ENCODE data around the gene TBX6.
"Not testable (repeated sequence)": the region's sequence is repeated elsewhere in the genome, so short reads cannot be mapped to it uniquely, and the experiment has no call there.

The TBX6 gene

DNA sequence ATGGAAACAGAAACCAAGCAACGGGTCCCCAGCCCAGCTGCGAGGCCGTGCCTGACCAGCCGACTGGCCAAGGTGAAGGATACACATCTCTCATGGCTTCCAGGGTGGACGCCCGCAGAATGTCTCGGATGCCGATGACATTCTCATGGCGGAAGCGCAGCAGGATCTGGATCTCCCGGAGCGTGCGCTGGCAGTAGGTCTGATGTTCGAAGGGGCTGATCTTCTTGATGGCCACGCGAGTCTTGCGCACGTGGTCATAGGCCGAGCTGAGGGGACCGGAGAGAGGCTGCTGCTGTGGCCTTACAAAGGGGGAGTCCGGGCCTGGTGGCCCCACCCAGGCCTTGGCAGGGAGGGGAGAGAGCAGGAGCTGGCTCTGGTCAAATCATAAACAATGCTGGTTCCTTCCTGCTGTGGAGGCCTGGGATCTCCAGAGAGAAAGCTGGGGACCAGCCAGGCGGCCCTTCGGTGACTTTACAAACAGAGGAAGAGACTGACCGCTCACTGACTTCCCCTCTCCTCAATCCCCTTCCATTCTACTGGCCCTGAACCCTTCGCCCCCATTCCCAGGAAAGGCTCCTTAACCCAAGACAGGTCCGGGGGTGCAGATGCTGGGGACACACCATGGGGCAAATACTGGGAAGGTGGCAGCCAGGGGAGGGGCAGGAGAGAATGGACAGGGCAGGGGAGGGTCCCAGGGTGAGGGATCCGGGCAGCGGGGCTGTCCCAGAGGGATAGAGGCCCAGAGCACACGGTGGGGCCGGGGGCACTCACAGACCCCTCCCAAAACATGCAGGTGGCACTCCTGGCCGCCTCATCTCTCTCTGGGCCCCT is 30.2 kb upstream of the TBX6 start:
- Histone ChIP-seq H3K4me3 (ENCODE audit: low read depth, low read length) (peak overlapping the region; percentile 72), H3K9me3 (ENCODE audit: control insufficient read depth, insufficient read depth, low read length) (no peaks in the 10 kb centered on the region), H3K27me3 (ENCODE audit: control insufficient read depth, insufficient read depth, low read length) (no peaks in the 10 kb centered on the region), H3K9ac (ENCODE audit: low read depth, low read length) (no peak overlapping the region), H3K4me1 (ENCODE audit: control insufficient read depth, insufficient read depth, low read length) (no peaks in the 10 kb centered on the region), H3K36me3 (ENCODE audit: control insufficient read depth, insufficient read depth, low read length) (peaks cover 12% of the 10 kb centered on the region)

- no peaks in the 10 kb centered on the region for H3K4me1 ChIP-seq (ENCODE audit: control insufficient read depth, insufficient read depth, low read length)
- H3K9me3 ChIP-seq (ENCODE audit: control insufficient read depth, insufficient read depth, low read length): no peaks in the 10 kb centered on the region
- H3K27me3 ChIP-seq (ENCODE audit: control insufficient read depth, insufficient read depth, low read length): no peaks in the 10 kb centered on the region
- no peak overlapping the region for H3K4me3 ChIP-seq (ENCODE audit: low read depth, low read length)
- peaks cover 12% of the 10 kb centered on the region for H3K36me3 ChIP-seq (ENCODE audit: control insufficient read depth, insufficient read depth, low read length)
- H3K9ac ChIP-seq (ENCODE audit: low read depth, low read length): no peak overlapping the region
These were observed 28.8 kb upstream of the TBX6 start for GRCh38 chr16:30120340-30121105.

- no peak overlapping the region for H3K4me3 ChIP-seq (ENCODE audit: low read depth, low read length)
- no peaks in the 10 kb centered on the region for H3K4me1 ChIP-seq (ENCODE audit: control insufficient read depth, insufficient read depth, low read length)
- no peaks in the 10 kb centered on the region for H3K9me3 ChIP-seq (ENCODE audit: control insufficient read depth, insufficient read depth, low read length)
- H3K9ac ChIP-seq (ENCODE audit: low read depth, low read length): no peak overlapping the region
- H3K36me3 ChIP-seq (ENCODE audit: control insufficient read depth, insufficient read depth, low read length): peaks cover 12% of the 10 kb centered on the region
- H3K27me3 ChIP-seq (ENCODE audit: control insufficient read depth, insufficient read depth, low read length): no peaks in the 10 kb centered on the region
These were observed 27.7 kb upstream of the TBX6 start for GRCh38 chr16:30119428-30119827.

DNA sequence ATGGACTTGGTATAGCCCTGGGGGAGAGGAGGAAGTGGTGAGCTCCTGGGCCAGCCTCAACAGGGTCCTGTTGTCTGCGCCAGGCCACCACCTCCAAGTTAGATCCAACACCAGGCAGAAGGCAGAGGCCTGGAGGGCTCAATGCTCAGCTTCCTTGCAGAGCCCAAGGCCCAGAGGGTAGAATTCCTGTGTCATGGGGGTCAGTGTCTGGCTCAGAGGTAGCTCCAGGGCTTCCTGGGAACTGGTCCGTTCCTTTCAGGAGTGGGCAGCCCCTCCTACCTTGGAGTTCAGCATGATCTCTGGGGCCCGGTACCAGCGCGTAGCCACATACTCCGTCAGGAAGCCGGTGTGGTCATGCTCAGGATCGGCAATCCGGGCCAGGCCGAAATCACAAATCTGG is 26.0 kb upstream of the TBX6 start:
- no peaks in the 10 kb centered on the region for H3K27me3 ChIP-seq (ENCODE audit: control insufficient read depth, insufficient read depth, low read length)
- H3K9me3 ChIP-seq (ENCODE audit: control insufficient read depth, insufficient read depth, low read length): no peaks in the 10 kb centered on the region
- H3K36me3 ChIP-seq (ENCODE audit: control insufficient read depth, insufficient read depth, low read length): peaks cover 12% of the 10 kb centered on the region
- no peak overlapping the region for H3K9ac ChIP-seq (ENCODE audit: low read depth, low read length)
- H3K4me3 ChIP-seq (ENCODE audit: low read depth, low read length): no peak overlapping the region
- no peaks in the 10 kb centered on the region for H3K4me1 ChIP-seq (ENCODE audit: control insufficient read depth, insufficient read depth, low read length)

GRCh38 chr16:30116291-30117207 is 24.8 kb upstream of the TBX6 start:
- Histone ChIP-seq H3K9me3 (ENCODE audit: control insufficient read depth, insufficient read depth, low read length) (no peaks in the 10 kb centered on the region), H3K36me3 (ENCODE audit: control insufficient read depth, insufficient read depth, low read length) (peaks cover 12% of the 10 kb centered on the region), H3K4me3 (ENCODE audit: low read depth, low read length) (no peak overlapping the region), H3K4me1 (ENCODE audit: control insufficient read depth, insufficient read depth, low read length) (no peaks in the 10 kb centered on the region), H3K27me3 (ENCODE audit: control insufficient read depth, insufficient read depth, low read length) (no peaks in the 10 kb centered on the region), H3K9ac (ENCODE audit: low read depth, low read length) (no peak overlapping the region)

DNA sequence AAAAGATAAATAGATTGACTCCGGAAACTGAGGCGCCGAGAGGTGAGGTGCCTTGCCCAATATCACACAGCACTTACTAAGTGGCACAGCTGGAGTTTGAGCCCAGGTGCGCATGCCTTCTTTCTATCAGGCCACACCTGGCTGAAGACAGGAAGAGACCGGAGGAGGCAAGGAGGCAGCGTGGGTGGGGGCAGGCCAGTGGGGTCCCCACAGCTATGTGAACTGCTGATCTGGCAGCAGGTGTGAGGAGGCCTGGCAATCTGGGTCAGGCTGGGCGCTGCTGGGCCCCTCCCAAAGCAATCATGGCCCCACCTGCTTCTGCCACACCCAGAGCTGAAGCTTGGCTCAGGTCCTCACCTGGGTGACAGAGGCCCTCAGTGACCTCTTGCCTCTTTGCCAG is 23.5 kb upstream of the TBX6 start:
- Histone ChIP-seq H3K9me3 (ENCODE audit: control insufficient read depth, insufficient read depth, low read length) (no peaks in the 10 kb centered on the region), H3K4me1 (ENCODE audit: control insufficient read depth, insufficient read depth, low read length) (no peaks in the 10 kb centered on the region), H3K27me3 (ENCODE audit: control insufficient read depth, insufficient read depth, low read length) (no peaks in the 10 kb centered on the region), H3K36me3 (ENCODE audit: control insufficient read depth, insufficient read depth, low read length) (peaks cover 8% of the 10 kb centered on the region), H3K9ac (ENCODE audit: low read depth, low read length) (no peak overlapping the region), H3K4me3 (ENCODE audit: low read depth, low read length) (no peak overlapping the region)

DNA sequence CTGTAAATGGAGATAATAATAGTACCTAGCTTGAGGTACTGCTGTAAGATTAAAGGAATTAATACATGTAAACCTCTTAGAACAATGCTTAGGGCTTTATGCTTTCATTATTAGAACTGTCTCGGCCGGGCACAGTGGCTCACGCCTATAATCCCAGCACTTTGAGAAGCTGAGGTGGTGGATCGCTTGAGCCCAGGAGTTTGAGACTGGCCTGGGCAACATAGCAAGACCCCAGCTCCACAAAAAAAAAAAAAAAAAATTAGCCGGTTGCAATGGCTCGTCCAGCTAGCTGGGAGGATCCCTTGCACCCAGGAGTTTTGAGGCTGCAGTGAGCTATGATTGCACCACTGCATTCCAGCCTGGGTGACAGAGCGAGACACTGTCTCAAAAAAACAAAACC is 23.1 kb upstream of the TBX6 start:
- H3K4me1 ChIP-seq (ENCODE audit: control insufficient read depth, insufficient read depth, low read length); H3K9me3 ChIP-seq (ENCODE audit: control insufficient read depth, insufficient read depth, low read length); H3K9ac ChIP-seq (ENCODE audit: low read depth, low read length); H3K36me3 ChIP-seq (ENCODE audit: control insufficient read depth, insufficient read depth, low read length); H3K4me3 ChIP-seq (ENCODE audit: low read depth, low read length); H3K27me3 ChIP-seq (ENCODE audit: control insufficient read depth, insufficient read depth, low read length): not testable (repeated sequence)

- Histone ChIP-seq H3K4me3 (ENCODE audit: low read depth, low read length) (no peak overlapping the region), H3K36me3 (ENCODE audit: control insufficient read depth, insufficient read depth, low read length) (peaks cover 7% of the 10 kb centered on the region), H3K4me1 (ENCODE audit: control insufficient read depth, insufficient read depth, low read length) (no peaks in the 10 kb centered on the region), H3K27me3 (ENCODE audit: control insufficient read depth, insufficient read depth, low read length) (no peaks in the 10 kb centered on the region), H3K9me3 (ENCODE audit: control insufficient read depth, insufficient read depth, low read length) (no peaks in the 10 kb centered on the region), H3K9ac (ENCODE audit: low read depth, low read length) (no peak overlapping the region)
These were observed 22.7 kb upstream of the TBX6 start for GRCh38 chr16:30114411-30114810.

GRCh38 chr16:30113711-30114333 is 22.1 kb upstream of the TBX6 start:
- Histone ChIP-seq H3K4me1 (ENCODE audit: control insufficient read depth, insufficient read depth, low read length) (no peaks in the 10 kb centered on the region), H3K27me3 (ENCODE audit: control insufficient read depth, insufficient read depth, low read length) (no peaks in the 10 kb centered on the region), H3K9ac (ENCODE audit: low read depth, low read length) (no peak overlapping the region), H3K9me3 (ENCODE audit: control insufficient read depth, insufficient read depth, low read length) (no peaks in the 10 kb centered on the region), H3K4me3 (ENCODE audit: low read depth, low read length) (no peak overlapping the region), H3K36me3 (ENCODE audit: control insufficient read depth, insufficient read depth, low read length) (peaks cover 4% of the 10 kb centered on the region)

DNA sequence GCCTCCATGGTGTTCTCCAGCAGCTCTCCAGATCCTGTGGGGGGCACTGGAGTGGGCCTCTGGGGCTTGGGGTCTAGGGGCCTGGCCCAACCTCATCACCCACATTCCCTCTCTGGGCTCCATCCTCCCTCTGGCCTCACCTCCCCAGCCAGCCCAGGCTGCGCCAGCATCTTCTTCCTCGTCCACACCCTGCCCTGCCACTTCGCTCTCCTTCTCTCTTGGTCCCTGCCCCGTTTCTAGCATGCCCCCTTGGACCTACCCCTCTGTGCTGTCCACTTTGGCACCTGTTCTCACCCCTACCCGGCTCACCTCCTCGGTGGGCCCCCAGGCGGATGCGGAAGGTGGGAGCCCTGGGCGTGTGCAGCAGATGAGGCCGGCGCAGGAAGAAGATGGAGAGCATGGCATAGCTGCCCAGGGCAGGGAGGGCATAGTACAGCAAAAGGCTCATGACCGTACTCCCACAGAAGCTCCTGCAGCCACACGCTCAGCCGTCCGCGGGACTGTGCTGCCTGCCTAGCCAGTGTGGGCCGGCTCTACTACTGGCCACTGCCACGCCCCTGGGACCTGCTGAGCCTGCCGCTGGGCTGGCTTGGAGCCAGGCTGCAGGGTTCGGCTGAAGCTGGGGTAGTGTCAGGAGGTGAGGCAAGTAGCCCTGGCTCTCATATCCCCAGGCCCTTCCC is 21.4 kb upstream of the TBX6 start, which contains the start of gene GDPD3:
GDPD3 (minus strand) TSS at position 507 of the 680 bp plus-strand sequence; CDS start at position 448, 59 bp downstream.
- H3K4me1 ChIP-seq (ENCODE audit: control insufficient read depth, insufficient read depth, low read length): no peaks in the 10 kb centered on the region
- no peak within 1 kb of the TSS for H3K9ac ChIP-seq (ENCODE audit: low read depth, low read length)
- H3K9me3 ChIP-seq (ENCODE audit: control insufficient read depth, insufficient read depth, low read length): no peaks in the 10 kb centered on the region
- H3K36me3 ChIP-seq (ENCODE audit: control insufficient read depth, insufficient read depth, low read length): peaks cover 4% of the 10 kb centered on the region
- no peaks in the 10 kb centered on the region for H3K27me3 ChIP-seq (ENCODE audit: control insufficient read depth, insufficient read depth, low read length)
- H3K4me3 ChIP-seq (ENCODE audit: low read depth, low read length): no peak within 1 kb of the TSS
